Ectodermal cell (in vitro differentiated cells): ENCODE results near the gene MAT2B.

Experiments used
- H3K27ac ChIP-seq: 2 replicates; pipeline ENCODE4 v1.7.0; 2013; ENCODE audit warnings: mild to moderate bottlenecking, low read depth, low read length; ENCODE audit not compliant: insufficient read depth, poor library complexity, severe bottlenecking
- H3K27me3 ChIP-seq: 2 replicates; pipeline ENCODE4 v1.7.0; 2013; ENCODE audit warnings: mild to moderate bottlenecking, low read length; ENCODE audit not compliant: insufficient read depth, control insufficient read depth, poor library complexity, severe bottlenecking
- H3K36me3 ChIP-seq: one replicate; pipeline ENCODE4 v1.7.0; 2013; ENCODE audit warnings: low read length; ENCODE audit not compliant: control insufficient read depth, insufficient read depth
- H3K4me1 ChIP-seq: one replicate; pipeline ENCODE4 v1.7.0; 2013; ENCODE audit warnings: low read length; ENCODE audit not compliant: control insufficient read depth, insufficient read depth
- H3K4me3 ChIP-seq: 2 replicates; pipeline ENCODE4 v1.7.0; 2013; ENCODE audit warnings: low read depth, low read length, control low read depth; ENCODE audit not compliant: insufficient read depth
- H3K9me3 ChIP-seq: 2 replicates; pipeline ENCODE4 v1.7.0; 2013; ENCODE audit warnings: mild to moderate bottlenecking, low read length, moderate library complexity; ENCODE audit not compliant: control insufficient read depth
- WGBS, 2 experiments: methylation state at CpG; one replicate each; pipeline ENCODE4 v1.1.7; 2013; ENCODE audit warnings: missing lambda C conversion rate in 2 of 2; 5-methylcytosine and 5-hydroxymethylcytosine counted together

Gene MAT2B

DNA sequence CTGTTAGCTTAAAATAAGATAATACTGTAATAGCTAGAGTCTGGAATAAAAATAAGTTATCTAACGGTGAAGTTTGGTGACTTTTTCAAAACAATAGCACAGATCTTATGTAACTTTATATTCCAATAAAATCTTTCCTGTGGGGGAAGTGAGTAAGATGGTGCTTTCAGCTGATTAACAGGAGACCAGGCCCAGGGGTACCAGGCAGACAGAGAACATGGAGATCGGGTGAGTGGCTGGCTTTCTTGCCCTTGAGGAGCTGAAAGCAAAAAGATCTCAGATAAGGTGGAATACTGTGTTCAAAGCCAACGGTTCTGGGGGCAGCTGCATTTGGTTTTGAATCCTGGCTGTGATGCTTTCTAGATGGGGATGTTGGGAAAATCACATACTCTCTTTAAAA, 61.3 kb downstream of the MAT2B start:
- no peak overlapping the region for H3K4me3 ChIP-seq
- no peaks in the 10 kb centered on the region for H3K36me3 ChIP-seq
- no peaks in the 10 kb centered on the region for H3K9me3 ChIP-seq
- H3K27ac ChIP-seq: no peak overlapping the region
- H3K4me1 ChIP-seq: peaks cover 7% of the 10 kb centered on the region
- peaks cover 39% of the 10 kb centered on the region for H3K27me3 ChIP-seq
- WGBS, 2 experiments: 44 to 49% methylated on average over 2 of the region's 3 CpGs

DNA sequence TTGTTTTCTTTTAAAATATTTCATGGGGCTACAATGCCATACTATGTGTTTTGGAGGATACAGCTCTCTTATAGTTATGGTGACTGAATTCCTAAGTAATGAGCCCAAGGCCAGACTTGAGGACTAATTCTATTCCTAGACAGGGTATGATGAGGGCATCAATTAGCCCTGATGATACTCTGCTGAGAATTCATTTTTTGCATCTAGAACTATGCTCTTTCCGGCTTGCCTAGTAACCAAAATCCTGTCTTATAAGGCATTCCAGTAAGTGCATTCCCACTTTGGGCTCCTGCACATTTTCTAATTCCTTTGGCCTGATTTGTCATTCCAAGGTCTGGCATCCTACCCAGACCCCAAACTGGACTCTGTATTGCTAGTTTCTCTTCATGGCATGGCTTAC, 62.4 kb downstream of the MAT2B start:
- no peak overlapping the region for H3K27ac ChIP-seq
- peaks cover 39% of the 10 kb centered on the region for H3K27me3 ChIP-seq

More for the DNA sequence above, 62.4 kb downstream of the MAT2B start:
- Histone ChIP-seq H3K4me1 (peaks cover 7% of the 10 kb centered on the region), H3K36me3 (no peaks in the 10 kb centered on the region), H3K9me3 (no peaks in the 10 kb centered on the region), H3K4me3 (no peak overlapping the region)
- WGBS, 2 experiments: 94% methylated on average over 1 of the region's 1 CpG
